ENCODE measurements around the gene SERPINI1. TPM values are rescaled to one million over a fixed set of nuclear protein-coding genes. Genes with fewer than 3 reads are reported as not detected.

Gene SERPINI1
- total RNA-seq, 1 donor from 2014 or later, result 2.9 TPM

DNA sequence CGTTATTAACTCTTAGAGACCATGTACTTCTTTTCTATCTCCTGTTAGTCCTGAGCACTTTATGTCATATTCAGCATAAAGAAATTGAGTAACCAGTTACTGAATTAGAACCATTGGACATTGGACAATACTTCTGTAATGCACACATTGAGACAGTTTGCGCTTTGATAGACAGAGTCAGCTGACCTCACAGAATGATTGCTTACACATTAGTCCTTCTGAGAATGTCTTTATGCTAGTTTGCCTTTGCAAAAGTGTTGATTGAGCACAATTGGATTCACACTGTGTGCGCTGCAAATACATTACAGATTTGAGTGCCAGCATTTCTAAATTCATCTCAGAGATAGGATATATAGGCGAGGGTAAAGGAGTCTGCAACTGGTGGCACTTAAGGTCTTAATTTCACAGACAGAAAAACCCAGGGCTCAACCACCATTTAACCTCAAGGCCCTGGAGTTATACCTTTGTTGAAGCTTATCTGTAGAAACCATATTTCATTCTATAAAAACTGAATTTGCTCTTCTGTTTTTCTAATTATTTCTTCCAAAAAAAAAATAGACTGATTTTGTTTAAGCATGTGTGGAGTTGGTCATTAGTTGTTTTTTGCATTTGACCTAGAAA lies 3.8 kb downstream of the SERPINI1 start:
- DNase-seq (ENCODE audit: low read depth), result no peak
- TF ChIP-seq, protein P1, sequence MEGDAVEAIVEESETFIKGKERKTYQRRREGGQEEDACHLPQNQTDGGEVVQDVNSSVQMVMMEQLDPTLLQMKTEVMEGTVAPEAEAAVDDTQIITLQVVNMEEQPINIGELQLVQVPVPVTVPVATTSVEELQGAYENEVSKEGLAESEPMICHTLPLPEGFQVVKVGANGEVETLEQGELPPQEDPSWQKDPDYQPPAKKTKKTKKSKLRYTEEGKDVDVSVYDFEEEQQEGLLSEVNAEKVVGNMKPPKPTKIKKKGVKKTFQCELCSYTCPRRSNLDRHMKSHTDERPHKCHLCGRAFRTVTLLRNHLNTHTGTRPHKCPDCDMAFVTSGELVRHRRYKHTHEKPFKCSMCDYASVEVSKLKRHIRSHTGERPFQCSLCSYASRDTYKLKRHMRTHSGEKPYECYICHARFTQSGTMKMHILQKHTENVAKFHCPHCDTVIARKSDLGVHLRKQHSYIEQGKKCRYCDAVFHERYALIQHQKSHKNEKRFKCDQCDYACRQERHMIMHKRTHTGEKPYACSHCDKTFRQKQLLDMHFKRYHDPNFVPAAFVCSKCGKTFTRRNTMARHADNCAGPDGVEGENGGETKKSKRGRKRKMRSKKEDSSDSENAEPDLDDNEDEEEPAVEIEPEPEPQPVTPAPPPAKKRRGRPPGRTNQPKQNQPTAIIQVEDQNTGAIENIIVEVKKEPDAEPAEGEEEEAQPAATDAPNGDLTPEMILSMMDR (conservative IDR thresholded peaks at IDR 0.05; ENCODE audit: low read depth, low read length), result no peak

DNA sequence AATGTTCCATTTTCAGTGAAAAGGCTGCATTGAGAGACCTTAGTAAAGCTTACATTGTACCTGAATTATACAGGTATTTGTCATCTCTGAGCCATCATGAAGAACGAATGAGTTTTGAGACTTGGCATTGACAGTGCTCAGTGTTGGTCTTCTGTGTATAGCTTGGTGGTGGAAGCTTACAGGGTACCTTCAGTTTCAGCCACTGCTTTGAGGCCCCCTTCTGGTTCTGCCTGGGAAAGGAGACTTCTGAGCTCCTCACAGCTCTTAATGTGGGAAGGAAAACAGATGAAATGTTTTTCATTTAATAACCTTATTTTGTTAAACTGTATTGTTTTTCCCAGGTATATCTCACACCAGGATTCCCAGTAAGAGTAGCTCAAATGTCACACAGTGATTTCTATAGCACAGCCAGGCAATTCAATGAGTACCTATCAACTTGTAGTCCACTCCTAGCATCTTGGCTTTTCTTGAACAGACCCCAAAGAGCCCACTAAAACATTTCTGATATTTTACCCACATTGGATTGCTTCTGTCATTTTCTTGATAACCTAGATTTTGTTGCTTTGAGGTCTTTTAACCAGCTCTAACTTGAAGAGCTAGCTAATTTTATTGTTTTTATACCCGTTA lies 5.6 kb downstream of the SERPINI1 start:
- DNase-seq (ENCODE audit: low read depth), result no peak
- TF ChIP-seq, protein P1 (conservative IDR thresholded peaks at IDR 0.05; ENCODE audit: low read depth, low read length), result peak; percentile 71
- H3K4me3 ChIP-seq (ENCODE audit: low read depth, low read length), result no peak overlapping the region

More for the DNA sequence above, 3.8 kb downstream of the SERPINI1 start:
- H3K4me3 ChIP-seq (ENCODE audit: low read depth, low read length), result no peak overlapping the region

DNA sequence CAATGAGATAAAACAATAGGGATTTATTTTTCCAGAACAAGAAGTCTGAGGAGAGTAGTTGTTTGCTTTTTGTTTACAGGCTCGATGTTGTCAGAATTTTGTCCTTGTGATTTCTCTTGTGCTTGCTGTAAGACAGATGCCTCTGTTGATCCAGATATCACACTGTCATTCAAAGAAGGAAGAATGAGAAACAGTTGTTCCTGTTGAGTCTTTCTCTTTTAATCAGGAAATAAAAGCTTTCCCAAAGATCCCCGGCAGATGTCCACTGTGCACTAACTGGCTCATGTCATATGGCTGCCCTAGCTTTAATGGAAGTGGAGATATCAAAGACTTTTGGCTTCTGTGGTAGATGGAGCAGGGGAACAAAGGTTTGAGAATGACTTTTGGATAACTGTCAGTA lies 6.8 kb downstream of the SERPINI1 start:
- DNase-seq (ENCODE audit: low read depth), result no peak
- no peak overlapping the region for H3K4me3 ChIP-seq (ENCODE audit: low read depth, low read length)
- TF ChIP-seq, protein P1 (conservative IDR thresholded peaks at IDR 0.05; ENCODE audit: low read depth, low read length), result no peak

DNA sequence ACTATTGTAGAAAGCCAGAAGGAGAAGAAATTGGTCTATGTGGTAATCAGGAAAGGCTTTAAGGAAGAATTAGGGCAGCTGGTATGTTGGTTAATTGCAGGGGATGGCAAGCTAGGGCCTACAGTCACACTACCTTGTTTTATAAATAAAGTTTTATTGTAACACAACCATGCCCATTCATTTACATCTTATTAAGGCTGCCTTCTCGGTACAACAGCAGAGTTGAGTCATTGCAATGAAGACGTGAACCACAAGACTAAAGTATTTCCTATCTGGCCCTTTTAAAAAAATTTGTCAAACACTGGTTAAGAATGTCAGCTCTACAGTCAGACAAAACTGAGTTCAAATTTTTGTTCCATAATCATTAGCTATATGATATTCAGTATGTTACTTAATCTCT lies 8.3 kb downstream of the SERPINI1 start:
- DNase-seq (ENCODE audit: low read depth), result no peak
- TF ChIP-seq, protein P1 (conservative IDR thresholded peaks at IDR 0.05; ENCODE audit: low read depth, low read length), result no peak
- H3K4me3 ChIP-seq (ENCODE audit: low read depth, low read length), result no peak overlapping the region

DNA sequence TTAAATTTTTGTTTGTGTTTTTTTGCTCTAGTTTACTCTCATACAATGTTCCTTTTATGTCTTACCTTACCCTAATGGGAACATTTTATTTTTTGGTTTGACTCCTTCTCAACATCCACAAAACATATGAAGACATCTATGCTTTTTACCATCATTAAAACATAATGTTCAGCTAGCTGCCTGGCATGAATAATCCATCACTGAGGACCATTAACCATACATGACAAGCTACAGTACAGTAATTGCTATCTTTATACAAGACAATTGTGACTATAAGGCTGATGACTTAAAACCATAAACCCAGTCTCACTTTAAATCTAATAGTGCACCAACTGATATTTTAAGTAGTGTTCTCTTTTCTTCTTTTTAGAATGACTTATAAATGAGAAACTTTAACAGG lies 13.7 kb downstream of the SERPINI1 start:
- no peak for DNase-seq (ENCODE audit: low read depth)
- no peak overlapping the region for H3K4me3 ChIP-seq (ENCODE audit: low read depth, low read length)
- TF ChIP-seq, protein P1 (conservative IDR thresholded peaks at IDR 0.05; ENCODE audit: low read depth, low read length), result no peak

DNA sequence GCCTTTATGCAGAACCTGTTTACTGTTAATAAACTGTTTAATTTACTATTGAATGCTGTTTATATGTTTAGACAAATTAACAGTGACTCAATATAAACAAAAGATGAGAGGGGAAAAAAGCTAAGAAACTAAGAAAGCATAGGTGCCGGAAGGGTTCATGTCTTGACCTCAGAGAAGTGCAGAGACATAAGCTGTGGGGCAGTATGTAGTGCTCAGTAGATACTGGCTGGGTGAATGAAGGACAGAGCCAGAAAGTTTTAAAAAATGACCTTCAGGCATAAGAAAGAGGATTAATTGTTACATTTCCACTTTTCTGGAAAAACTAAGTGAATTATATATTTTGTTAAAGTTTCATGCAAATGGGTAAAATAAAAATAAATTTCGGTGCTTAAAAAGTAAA lies 14.2 kb downstream of the SERPINI1 start:
- no peak for DNase-seq (ENCODE audit: low read depth)
- no peak overlapping the region for H3K4me3 ChIP-seq (ENCODE audit: low read depth, low read length)
- TF ChIP-seq, protein P1 (conservative IDR thresholded peaks at IDR 0.05; ENCODE audit: low read depth, low read length), result no peak
